ENCODE results near the gene PLD3.
A peak's percentile ranks its signal among the peaks of the same experiment; 100 is the strongest.

Gene PLD3

DNA sequence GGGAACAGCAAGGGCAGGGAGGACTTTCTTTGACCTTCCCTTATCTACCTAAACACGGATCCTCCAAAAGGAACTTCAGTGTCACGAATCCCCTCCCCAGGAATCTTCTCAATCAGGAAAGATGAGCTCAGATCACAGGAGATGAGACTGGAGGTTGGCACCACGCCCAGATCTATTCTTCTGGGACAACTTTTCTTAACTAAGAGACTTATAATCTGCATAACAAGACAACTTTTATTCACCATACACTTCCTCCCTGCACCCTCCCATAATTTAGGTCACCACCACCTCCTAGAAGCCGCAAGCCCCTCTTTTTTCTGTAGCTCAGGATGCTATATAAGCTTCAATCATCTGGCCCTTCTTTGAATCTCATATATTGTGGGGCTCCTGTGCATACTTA lies 44.2 kb upstream of the PLD3 start:
- no peak overlapping the region for H4K12ac ChIP-seq (ENCODE audit: low read depth, low read length)
- no peak overlapping the region for H3K4ac ChIP-seq (ENCODE audit: low read depth, low read length)
- no peaks in the 10 kb centered on the region for H3K9me3 ChIP-seq (ENCODE audit: insufficient read depth, low read depth, low read length)
- H3K4me1 ChIP-seq (ENCODE audit: control insufficient read depth in 1 of 2, insufficient read depth in 2 of 2, low read length in 2 of 2) = peaks cover 4 to 5% of the 10 kb centered on the region in 2 experiments
- H2BK5ac ChIP-seq (ENCODE audit: low read depth, low read length, poor library complexity) = no peak overlapping the region
- H3K9ac ChIP-seq (ENCODE audit: low read length) = no peak overlapping the region
- H3K14ac ChIP-seq (ENCODE audit: low read length) = no peak overlapping the region
- H2BK120ac ChIP-seq (ENCODE audit: insufficient read depth, low read length, poor library complexity) = no peak overlapping the region
- H3K79me2 ChIP-seq (ENCODE audit: control insufficient read depth, insufficient read depth, low read length, poor library complexity) = no peaks in the 10 kb centered on the region
- no peak overlapping the region for H3K4me2 ChIP-seq (ENCODE audit: low read length)
- no peak overlapping the region for H4K91ac ChIP-seq (ENCODE audit: low read depth, low read length)
- no peak overlapping the region for H2BK12ac ChIP-seq (ENCODE audit: low read length)
- H3K27ac ChIP-seq (ENCODE audit: low read depth, low read length) = no peak overlapping the region
- no peak for DNase-seq
- H4K8ac ChIP-seq (ENCODE audit: low read depth, low read length) = no peak overlapping the region
- H3K4me3 ChIP-seq (ENCODE audit: low read depth, low read length) = no peak overlapping the region
- H2AFZ ChIP-seq (ENCODE audit: insufficient read depth, low read length, poor library complexity) = no peak overlapping the region
- H3K27me3 ChIP-seq (ENCODE audit: insufficient read depth, low read length) = no peaks in the 10 kb centered on the region
- WGBS (ENCODE audit: extremely low coverage, insufficient coverage, insufficient read length) = no CpG with 5 or more reads among the region's 4 CpGs
- no peaks in the 10 kb centered on the region for H3K36me3 ChIP-seq (ENCODE audit: control insufficient read depth in 1 of 2, insufficient read depth in 2 of 2, low read length in 2 of 2)
- no peak overlapping the region for H2AK5ac ChIP-seq (ENCODE audit: low read length)
- H3K18ac ChIP-seq (ENCODE audit: low read length) = no peak overlapping the region
- peaks cover 1% of the 10 kb centered on the region for H3K79me1 ChIP-seq (ENCODE audit: low read length)
- H3K23ac ChIP-seq (ENCODE audit: low read length) = no peak overlapping the region

- no peak overlapping the region for H4K91ac ChIP-seq (ENCODE audit: low read depth, low read length)
- H3K18ac ChIP-seq (ENCODE audit: low read length) = no peak overlapping the region
- WGBS (ENCODE audit: extremely low coverage, insufficient coverage, insufficient read length) = no CpG with 5 or more reads among the region's 5 CpGs
These were observed 43.1 kb upstream of the PLD3 start for GRCh38 chr19:40305403-40305802.

GRCh38 chr19:40309666-40310065 lies 38.8 kb upstream of the PLD3 start:
- Histone ChIP-seq H2BK120ac (ENCODE audit: insufficient read depth, low read length, poor library complexity) (no peak overlapping the region), H3K27me3 (ENCODE audit: insufficient read depth, low read length) (no peaks in the 10 kb centered on the region), H3K9me3 (ENCODE audit: insufficient read depth, low read depth, low read length) (no peaks in the 10 kb centered on the region), H2BK5ac (ENCODE audit: low read depth, low read length, poor library complexity) (no peak overlapping the region), H3K4me1 (ENCODE audit: control insufficient read depth in 1 of 2, insufficient read depth in 2 of 2, low read length in 2 of 2) (no peaks in the 10 kb centered on the region), H4K12ac (ENCODE audit: low read depth, low read length) (no peak overlapping the region), H3K36me3 (ENCODE audit: control insufficient read depth in 1 of 2, insufficient read depth in 2 of 2, low read length in 2 of 2) (no peaks in the 10 kb centered on the region), H3K14ac (ENCODE audit: low read length) (no peak overlapping the region), H2BK12ac (ENCODE audit: low read length) (no peak overlapping the region), H3K9ac (ENCODE audit: low read length) (no peak overlapping the region), H3K23ac (ENCODE audit: low read length) (no peak overlapping the region), H3K18ac (ENCODE audit: low read length) (no peak overlapping the region), H2AFZ (ENCODE audit: insufficient read depth, low read length, poor library complexity) (no peak overlapping the region), H3K79me2 (ENCODE audit: control insufficient read depth, insufficient read depth, low read length, poor library complexity) (no peaks in the 10 kb centered on the region), H3K4ac (ENCODE audit: low read depth, low read length) (no peak overlapping the region), H3K4me2 (ENCODE audit: low read length) (no peak overlapping the region), H2AK5ac (ENCODE audit: low read length) (no peak overlapping the region), H4K91ac (ENCODE audit: low read depth, low read length) (no peak overlapping the region), H3K79me1 (ENCODE audit: low read length) (no peaks in the 10 kb centered on the region), H3K27ac (ENCODE audit: low read depth, low read length) (no peak overlapping the region), H3K4me3 (ENCODE audit: low read depth, low read length) (no peak overlapping the region), H4K8ac (ENCODE audit: low read depth, low read length) (no peak overlapping the region)
- DNase-seq = no peak
- WGBS (ENCODE audit: extremely low coverage, insufficient coverage, insufficient read length) = no CpG with 5 or more reads among the region's 1 CpG

More at GRCh38 chr19:40305403-40305802, 43.1 kb upstream of the PLD3 start:
- H3K79me2 ChIP-seq (ENCODE audit: control insufficient read depth, insufficient read depth, low read length, poor library complexity) = no peaks in the 10 kb centered on the region
- peak; percentile 71 to 96 for DNase-seq
- no peak overlapping the region for H3K14ac ChIP-seq (ENCODE audit: low read length)
- no peaks in the 10 kb centered on the region for H3K27me3 ChIP-seq (ENCODE audit: insufficient read depth, low read length)
- no peak overlapping the region for H3K4me3 ChIP-seq (ENCODE audit: low read depth, low read length)
- H4K8ac ChIP-seq (ENCODE audit: low read depth, low read length) = no peak overlapping the region
- H3K27ac ChIP-seq (ENCODE audit: low read depth, low read length) = no peak overlapping the region
- no peaks in the 10 kb centered on the region for H3K9me3 ChIP-seq (ENCODE audit: insufficient read depth, low read depth, low read length)
- H2BK120ac ChIP-seq (ENCODE audit: insufficient read depth, low read length, poor library complexity) = no peak overlapping the region
- no peak overlapping the region for H3K4ac ChIP-seq (ENCODE audit: low read depth, low read length)
- peaks cover 4 to 5% of the 10 kb centered on the region in 2 experiments for H3K4me1 ChIP-seq (ENCODE audit: control insufficient read depth in 1 of 2, insufficient read depth in 2 of 2, low read length in 2 of 2)
- H3K36me3 ChIP-seq (ENCODE audit: control insufficient read depth in 1 of 2, insufficient read depth in 2 of 2, low read length in 2 of 2) = no peaks in the 10 kb centered on the region
- H2AK5ac ChIP-seq (ENCODE audit: low read length) = no peak overlapping the region
- no peak overlapping the region for H2AFZ ChIP-seq (ENCODE audit: insufficient read depth, low read length, poor library complexity)
- H2BK12ac ChIP-seq (ENCODE audit: low read length) = no peak overlapping the region
- H3K23ac ChIP-seq (ENCODE audit: low read length) = no peak overlapping the region
- H3K79me1 ChIP-seq (ENCODE audit: low read length) = peaks cover 1% of the 10 kb centered on the region
- H2BK5ac ChIP-seq (ENCODE audit: low read depth, low read length, poor library complexity) = no peak overlapping the region
- no peak overlapping the region for H3K9ac ChIP-seq (ENCODE audit: low read length)
- no peak overlapping the region for H4K12ac ChIP-seq (ENCODE audit: low read depth, low read length)
- H3K4me2 ChIP-seq (ENCODE audit: low read length) = no peak overlapping the region

DNA sequence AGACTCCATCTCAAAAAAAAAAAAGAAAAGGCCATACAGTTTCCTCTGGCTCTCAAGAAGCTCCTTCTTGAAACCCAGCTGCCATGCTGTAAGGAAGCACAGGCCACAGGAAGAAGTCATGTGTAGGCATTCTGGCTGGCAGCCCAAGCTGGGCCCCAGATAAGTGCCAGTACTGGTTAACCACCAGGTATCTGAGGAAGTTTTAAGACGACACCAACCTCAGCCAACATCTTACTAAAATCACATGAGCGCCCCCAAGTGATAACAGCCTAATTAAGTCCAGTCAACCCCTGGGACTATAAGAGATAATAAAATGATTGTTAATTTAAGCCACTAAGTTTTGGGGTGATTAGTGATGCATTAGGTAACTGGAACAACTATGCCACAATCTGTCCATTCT lies 36.0 kb upstream of the PLD3 start:
- Histone ChIP-seq H3K4me3 (ENCODE audit: low read depth, low read length) (no peak overlapping the region), H3K18ac (ENCODE audit: low read length) (no peak overlapping the region), H3K14ac (ENCODE audit: low read length) (no peak overlapping the region), H3K27ac (ENCODE audit: low read depth, low read length) (no peak overlapping the region), H3K4me1 (ENCODE audit: control insufficient read depth in 1 of 2, insufficient read depth in 2 of 2, low read length in 2 of 2) (no peaks in the 10 kb centered on the region), H4K91ac (ENCODE audit: low read depth, low read length) (no peak overlapping the region), H2BK12ac (ENCODE audit: low read length) (no peak overlapping the region), H3K79me2 (ENCODE audit: control insufficient read depth, insufficient read depth, low read length, poor library complexity) (no peaks in the 10 kb centered on the region), H2AFZ (ENCODE audit: insufficient read depth, low read length, poor library complexity) (no peak overlapping the region), H3K79me1 (ENCODE audit: low read length) (no peaks in the 10 kb centered on the region), H3K9ac (ENCODE audit: low read length) (no peak overlapping the region), H2BK120ac (ENCODE audit: insufficient read depth, low read length, poor library complexity) (no peak overlapping the region), H3K27me3 (ENCODE audit: insufficient read depth, low read length) (no peaks in the 10 kb centered on the region), H3K23ac (ENCODE audit: low read length) (no peak overlapping the region), H4K8ac (ENCODE audit: low read depth, low read length) (no peak overlapping the region), H3K4me2 (ENCODE audit: low read length) (no peak overlapping the region), H4K12ac (ENCODE audit: low read depth, low read length) (no peak overlapping the region), H2AK5ac (ENCODE audit: low read length) (no peak overlapping the region), H3K4ac (ENCODE audit: low read depth, low read length) (no peak overlapping the region), H3K9me3 (ENCODE audit: insufficient read depth, low read depth, low read length) (no peaks in the 10 kb centered on the region), H2BK5ac (ENCODE audit: low read depth, low read length, poor library complexity) (no peak overlapping the region), H3K36me3 (ENCODE audit: control insufficient read depth in 1 of 2, insufficient read depth in 2 of 2, low read length in 2 of 2) (peaks cover 2 to 8% of the 10 kb centered on the region in 2 experiments)
- WGBS (ENCODE audit: extremely low coverage, insufficient coverage, insufficient read length) = no CpG with 5 or more reads among the region's 2 CpGs
- no peak for DNase-seq

Data from trophoblast cell (in vitro differentiated cells and primary cell).